GM18526 (cell line): ENCODE measurements around the gene FBXO31.

ENCODE experiments used
- POLR2A ChIP-seq: IDR thresholded peaks from 3 replicates; pipeline ENCODE4 v1.6.1; 2011; ENCODE audit not compliant: insufficient read length; ENCODE audit errors: extremely low read depth

The FBXO31 gene

GRCh38 chr16:87286839-87287626 lies 96.5 kb downstream of the FBXO31 start:
- no peak for TF ChIP-seq POLR2A

DNA sequence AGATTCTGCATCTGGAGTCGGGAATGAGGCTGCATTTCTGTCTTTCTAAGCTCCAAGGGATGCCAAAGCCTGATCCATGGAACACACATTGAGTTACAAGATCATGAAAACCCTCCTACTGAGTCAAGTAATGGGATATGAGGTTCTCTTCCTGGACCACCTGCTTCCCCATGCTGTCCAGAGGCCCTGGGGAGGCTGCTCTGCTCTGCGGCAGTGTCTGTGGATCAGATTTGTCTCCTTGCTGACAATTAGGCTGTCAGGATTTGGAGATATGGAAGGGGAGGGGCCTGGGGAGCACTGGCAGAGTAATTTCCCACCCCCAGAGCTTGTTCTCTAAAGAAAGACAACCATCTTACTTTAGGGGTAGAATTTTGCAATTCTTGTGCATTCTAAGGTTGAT lies 99.4 kb downstream of the FBXO31 start:
- TF ChIP-seq POLR2A = no peak

GRCh38 chr16:87279094-87279658 lies 104.4 kb downstream of the FBXO31 start:
- TF ChIP-seq POLR2A = no peak

GRCh38 chr16:87278191-87279093 lies 105.1 kb downstream of the FBXO31 start:
- TF ChIP-seq POLR2A = no peak
